GM23248 (cell line): ENCODE results near the gene ZEB1. TPM values are rescaled to one million over a fixed set of nuclear protein-coding genes. Genes with fewer than 3 reads are reported as not detected.
"Not testable (repeated sequence)": the region's sequence is repeated elsewhere in the genome, so short reads cannot be mapped to it uniquely, and the experiment has no call there.

ENCODE experiments used
- DNase-seq: peaks from one replicate; pipeline ENCODE4 v3.0.0-alpha.2; 2015
- H2AFZ ChIP-seq: fragments of 200-600 bp; sonication (generic); 2 replicates; pipeline ENCODE4 v1.6.1; 2016; ENCODE audit warnings: antibody characterized with exemption
- H3F3A ChIP-seq: fragments of 200-600 bp; sonication (generic); 2 replicates; pipeline ENCODE4 v1.6.1; 2016; ENCODE audit warnings: mild to moderate bottlenecking, antibody characterized with exemption, mixed run types; ENCODE audit not compliant: insufficient read depth
- H3K27ac ChIP-seq: fragments of 200-600 bp; sonication (generic); 2 replicates; pipeline ENCODE4 v1.5.1; 2016; ENCODE audit warnings: mild to moderate bottlenecking
- H3K27me3 ChIP-seq: fragments of 200-600 bp; sonication (generic); replicated peaks from 2 replicates; pipeline ENCODE4 v1.6.1; 2016; ENCODE audit warnings: mild to moderate bottlenecking; ENCODE audit not compliant: insufficient read depth
- H3K36me3 ChIP-seq: fragments of 200-600 bp; sonication (generic); 2 replicates; pipeline ENCODE4 v1.6.1; 2016; ENCODE audit warnings: low read depth, mild to moderate bottlenecking
- H3K4me1 ChIP-seq: fragments of 200-600 bp; sonication (generic); 2 replicates; pipeline ENCODE4 v1.6.1; 2016; ENCODE audit warnings: mild to moderate bottlenecking; ENCODE audit not compliant: insufficient read depth
- H3K4me2 ChIP-seq: fragments of 200-600 bp; sonication (generic); one replicate; pipeline ENCODE4 v1.6.1; 2016; ENCODE audit warnings: mild to moderate bottlenecking; ENCODE audit not compliant: unreplicated experiment
- H3K4me3 ChIP-seq: fragments of 200-600 bp; sonication (generic); 2 replicates; pipeline ENCODE4 v1.5.1; 2016; ENCODE audit warnings: mild to moderate bottlenecking
- H3K79me2 ChIP-seq: fragments of 200-600 bp; sonication (generic); 2 replicates; pipeline ENCODE4 v1.6.1; 2016; ENCODE audit warnings: mild to moderate bottlenecking; ENCODE audit not compliant: insufficient read depth
- H3K9ac ChIP-seq: fragments of 200-600 bp; sonication (generic); 2 replicates; pipeline ENCODE4 v1.6.1; 2016; ENCODE audit warnings: mild to moderate bottlenecking
- H3K9me2 ChIP-seq: fragments of 200-600 bp; sonication (generic); 2 replicates; pipeline ENCODE4 v1.6.1; 2016; ENCODE audit warnings: mixed run types, mild to moderate bottlenecking, moderate library complexity; ENCODE audit not compliant: insufficient read depth
- H3K9me3 ChIP-seq: fragments of 200-600 bp; sonication (generic); one replicate; pipeline ENCODE4 v1.6.1; 2017; ENCODE audit warnings: low read depth
- H4K20me1 ChIP-seq: fragments of 200-600 bp; sonication (generic); 2 replicates; pipeline ENCODE4 v1.6.0; 2016; ENCODE audit not compliant: insufficient read depth
- EZH2 ChIP-seq: fragments of 200-600 bp; sonication (generic); IDR thresholded peaks from 2 replicates; pipeline ENCODE4 v1.6.1; 2018; ENCODE audit warnings: antibody characterized with exemption, mild to moderate bottlenecking; ENCODE audit not compliant: insufficient read depth, poor library complexity, severe bottlenecking
- EZH2phosphoT487 ChIP-seq: fragments of 200-600 bp; sonication (generic); IDR thresholded peaks from 2 replicates; pipeline ENCODE4 v1.6.1; 2018; ENCODE audit warnings: antibody characterized with exemption, moderate library complexity, mild to moderate bottlenecking, low read depth; ENCODE audit not compliant: insufficient read depth
- WGBS, 2 experiments: methylation state at CpG; one replicate each; pipeline ENCODE4 v1.1.6; 2015 to 2017; ENCODE audit warnings: low lambda C conversion rate in 2 of 2, low coverage in 1 of 2; ENCODE audit errors: missing lambda C conversion rate in 2 of 2; 5-methylcytosine and 5-hydroxymethylcytosine counted together
- in situ Hi-C: fragments of 300-500 bp; cut with MboI; formaldehyde crosslinking; loops from 2 replicates; pipeline ENCODE4 v1.15.0; 2020
- polyA plus RNA-seq: library from polyadenylated mRNA; unstranded; fragments of >200 nt; fragmentation: Nextera tagmentation; extraction: Ambion mirVana; gene quantifications from 2 replicates; pipeline ENCODE4 v1.2.1, GENCODE V29; 2016
- total RNA-seq: library from RNA; depleted of rRNA; stranded (reverse); fragments of >200 nt; shearing (Covaris generic); gene quantifications from 2 replicates; pipeline ENCODE4 v1.2.3, GENCODE V29; 2014

Gene ZEB1
- total and polyA plus RNA-seq, 2 experiments from 2014 or later: 62.0 to 69.8 TPM

DNA sequence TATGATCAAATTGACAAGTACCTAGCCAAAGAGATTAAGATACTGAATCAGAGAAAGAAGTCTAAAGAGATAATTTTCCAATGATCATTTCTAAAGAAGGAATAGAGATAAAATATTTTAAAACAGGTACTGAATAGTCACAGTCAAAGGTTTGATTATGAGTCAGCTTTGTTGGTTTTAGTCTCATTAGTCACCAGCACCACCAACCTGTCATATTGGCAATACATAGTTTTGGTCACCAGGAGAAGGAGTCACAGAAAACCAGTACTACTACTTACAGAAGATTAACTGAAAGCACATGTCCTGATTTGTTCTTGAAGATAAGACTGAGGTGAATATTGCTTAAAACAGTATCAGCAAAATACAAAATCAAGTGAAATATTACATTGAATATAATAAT is 34.6 kb downstream of the ZEB1 start:
- Histone ChIP-seq H3K79me2 (peaks cover 100% of the 10 kb centered on the region), H4K20me1 (peaks cover 12% of the 10 kb centered on the region; the same call in 1 of the 2 replicates)
- in situ Hi-C loops: no loop called here

DNA sequence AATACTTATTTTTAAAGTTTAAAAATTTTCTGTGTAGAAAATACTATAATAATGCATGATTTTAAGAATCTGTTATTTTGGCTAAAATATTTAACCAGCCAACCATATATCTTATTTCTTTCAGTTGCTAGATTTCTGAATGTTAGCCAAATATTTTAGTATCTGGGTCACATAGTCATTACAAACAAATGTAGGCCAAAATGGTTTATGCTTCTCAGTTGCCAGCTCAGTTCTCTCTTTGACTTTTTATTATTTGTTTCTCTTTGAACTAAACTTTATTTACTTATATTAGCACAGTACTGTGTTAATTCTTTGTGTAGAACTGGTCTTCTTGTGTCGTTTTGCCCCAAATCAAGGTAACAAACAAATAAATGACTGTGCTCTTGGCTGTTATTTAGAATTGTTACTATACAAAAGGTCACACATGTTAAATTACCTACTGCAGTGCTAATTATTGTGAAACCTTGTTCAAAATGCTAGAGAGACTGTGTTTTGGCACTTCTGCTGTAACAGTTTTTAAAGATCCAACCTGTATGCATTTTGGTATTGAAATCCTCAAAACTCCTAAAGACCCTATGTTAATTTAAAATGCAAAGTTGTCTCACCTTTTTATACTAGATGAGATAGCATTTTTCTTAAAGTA is 39.8 kb downstream of the ZEB1 start:
- no peaks in the 10 kb centered on the region for H3K9me3 ChIP-seq
- 7 to 11% methylated on average over 1 of the region's 1 CpG for WGBS, 2 experiments
- in situ Hi-C loops: no loop called here
- peaks cover 12% of the 10 kb centered on the region; the same call in 1 of the 2 replicates for H4K20me1 ChIP-seq
- H3K36me3 ChIP-seq: no peaks in the 10 kb centered on the region
- DNase-seq: peak; percentile 73
- no peaks in the 10 kb centered on the region for H3K27me3 ChIP-seq
- no peak overlapping the region for H2AFZ ChIP-seq
- H3K4me3 ChIP-seq: peak overlapping the region; percentile 9; the same call in 1 of the 2 replicates
- peaks cover 30% of the 10 kb centered on the region; the same call in 1 of the 2 replicates for H3F3A ChIP-seq
- H3K27ac ChIP-seq: peak overlapping the region; percentile 45
- TF ChIP-seq EZH2phosphoT487: no peak
- no peak for TF ChIP-seq EZH2
- H3K4me1 ChIP-seq: peaks cover 42% of the 10 kb centered on the region
- peak overlapping the region; percentile 18 for H3K9ac ChIP-seq
- H3K79me2 ChIP-seq: peaks cover 100% of the 10 kb centered on the region
- H3K4me2 ChIP-seq: peak overlapping the region; percentile 55
- H3K9me2 ChIP-seq: no peaks in the 10 kb centered on the region

More for the DNA sequence above, 34.6 kb downstream of the ZEB1 start:
- H2AFZ ChIP-seq: no peak overlapping the region
- peaks cover 30% of the 10 kb centered on the region for H3F3A ChIP-seq
- no peaks in the 10 kb centered on the region for H3K9me3 ChIP-seq
- H3K4me2 ChIP-seq: peak overlapping the region; percentile 19
- TF ChIP-seq EZH2 (no peak), EZH2phosphoT487 (no peak)
- no peaks in the 10 kb centered on the region for H3K27me3 ChIP-seq
- peak overlapping the region; percentile 25 for H3K27ac ChIP-seq
- H3K9ac ChIP-seq: no peak overlapping the region
- H3K36me3 ChIP-seq: no peaks in the 10 kb centered on the region
- DNase-seq: peak; percentile 87
- no peaks in the 10 kb centered on the region for H3K9me2 ChIP-seq
- H3K4me3 ChIP-seq: no peak overlapping the region
- peaks cover 32% of the 10 kb centered on the region for H3K4me1 ChIP-seq

DNA sequence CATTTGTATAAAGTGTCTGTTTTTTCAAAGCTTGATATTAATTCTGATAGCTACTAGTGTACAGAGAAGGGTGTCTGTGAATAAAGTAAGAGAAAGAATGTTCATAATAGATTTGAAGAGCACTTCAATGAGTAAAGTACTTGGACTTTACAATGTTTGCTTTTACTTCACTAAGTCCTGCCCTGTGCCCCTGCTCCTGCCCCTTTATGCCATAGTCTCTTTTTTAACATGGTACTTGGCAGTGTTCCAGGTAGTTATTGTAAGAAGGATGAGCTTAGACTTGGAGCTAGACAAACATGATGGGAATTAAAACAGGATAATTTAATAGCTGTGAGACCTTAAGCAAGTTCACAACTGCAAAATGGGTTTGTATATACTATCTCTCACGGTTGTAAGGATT is 41.0 kb downstream of the ZEB1 start:
- no peak overlapping the region for H3K4me2 ChIP-seq
- H4K20me1 ChIP-seq: peaks cover 7% of the 10 kb centered on the region; the same call in 1 of the 2 replicates
- H2AFZ ChIP-seq: no peak overlapping the region
- peaks cover 100% of the 10 kb centered on the region for H3K79me2 ChIP-seq
- no peaks in the 10 kb centered on the region for H3K36me3 ChIP-seq
- peaks cover 25% of the 10 kb centered on the region; the same call in 1 of the 2 replicates for H3F3A ChIP-seq
- peak; percentile 40 for DNase-seq
- WGBS, 2 experiments: 98 to 100% methylated on average over 1 of the region's 1 CpG
- in situ Hi-C loops: no loop called here
- no peaks in the 10 kb centered on the region for H3K27me3 ChIP-seq
- no peak overlapping the region for H3K4me3 ChIP-seq
- no peaks in the 10 kb centered on the region for H3K9me2 ChIP-seq
- H3K9ac ChIP-seq: no peak overlapping the region
- H3K4me1 ChIP-seq: peaks cover 30% of the 10 kb centered on the region
- no peak overlapping the region for H3K27ac ChIP-seq
- TF ChIP-seq EZH2 (no peak), EZH2phosphoT487 (no peak)
- no peaks in the 10 kb centered on the region for H3K9me3 ChIP-seq

DNA sequence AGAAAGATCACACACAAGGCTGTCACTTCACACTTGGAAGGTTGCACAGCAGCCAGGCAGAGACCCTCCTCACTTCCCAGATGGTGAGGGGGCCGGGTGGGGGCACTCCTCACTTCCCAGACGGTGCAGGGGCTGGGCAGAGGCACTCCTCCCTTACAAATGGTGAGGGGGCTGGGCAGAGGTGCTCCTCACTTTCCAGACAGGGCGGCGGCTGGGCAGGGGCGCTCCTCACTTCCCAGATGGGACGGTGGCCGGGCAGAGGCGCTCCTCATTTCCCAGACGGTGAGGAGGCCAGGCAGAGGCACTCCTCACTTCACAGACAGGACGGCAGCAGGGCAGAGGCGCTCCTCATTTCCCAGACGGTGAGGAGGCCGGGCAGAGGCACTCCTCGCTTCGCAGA is 42.5 kb downstream of the ZEB1 start:
- H3K27me3 ChIP-seq, H3K4me3 ChIP-seq, H3K9ac ChIP-seq, in situ Hi-C loops, H2AFZ ChIP-seq, DNase-seq, H4K20me1 ChIP-seq, H3K9me3 ChIP-seq, H3K27ac ChIP-seq, H3K9me2 ChIP-seq, H3K4me2 ChIP-seq, H3K36me3 ChIP-seq: not testable (repeated sequence)
- H3K79me2 ChIP-seq: peaks cover 100% of the 10 kb centered on the region
- peaks cover 23% of the 10 kb centered on the region; the same call in 1 of the 2 replicates for H3F3A ChIP-seq
- H3K4me1 ChIP-seq: peaks cover 25% of the 10 kb centered on the region
- WGBS, 2 experiments: 100% methylated on average over 2 to 15 of the region's 15 CpGs
